ENCODE measurements around the gene DRC3. TPM values are rescaled to one million over a fixed set of nuclear protein-coding genes. Genes with fewer than 3 reads are reported as not detected.

Gene DRC3
- total and polyA plus RNA-seq, 10 of the 15 experiments (the other 5 are each of a cell fraction or from before 2014, with no cell fraction given) = 0.18 to 2.3 (median 0.60) TPM; not detected in 3

- TF ChIP-seq SPI1 (IDR thresholded peaks at IDR 0.05; ENCODE audit: borderline replicate concordance, insufficient read depth, low read depth, low read length) = no peak
- TF ChIP-seq ZNF274 (IDR thresholded peaks at IDR 0.05; ENCODE audit: insufficient read depth, insufficient read length) = no peak
- no peak for TF ChIP-seq CEBPB (IDR thresholded peaks at IDR 0.05; ENCODE audit: borderline replicate concordance in 1 of 2, low read depth in 2 of 2, low read length in 2 of 2)
- TF ChIP-seq CREM (IDR thresholded peaks at IDR 0.05; ENCODE audit: low read depth) = no peak
Measured at GRCh38 chr17:17983776-17984175, 11.1 kb downstream of the DRC3 start (continued).

- Histone ChIP-seq H3K4me2 (ENCODE audit: control insufficient read depth, insufficient read depth) (no peak overlapping the region), H2AFZ (ENCODE audit: control insufficient read depth, low read depth, low read length) (peak overlapping the region; percentile 47; the same call in 1 of the 2 replicates), H3K9me3 (replicated peaks; ENCODE audit: control insufficient read depth, insufficient read depth, low read length) (no peaks in the 10 kb centered on the region), H3K9ac (ENCODE audit: control insufficient read depth, insufficient read depth, low read length) (no peak overlapping the region), H3K4me1 (ENCODE audit: control insufficient read depth, insufficient read depth, low read length) (no peaks in the 10 kb centered on the region; the same call in 1 of the 2 replicates), H3K79me2 (ENCODE audit: control insufficient read depth, insufficient read depth, low read length) (no peaks in the 10 kb centered on the region), H3K27ac (ENCODE audit: control insufficient read depth, insufficient read depth) (no peak overlapping the region), H3K36me3 (ENCODE audit: control insufficient read depth in 2 of 2, insufficient read depth in 2 of 2, low read length in 1 of 2) (no peaks in the 10 kb centered on the region), H3K4me3 (no peak overlapping the region), H3K27me3 (replicated peaks in 1 of 2; ENCODE audit: control insufficient read depth in 2 of 2, insufficient read depth in 2 of 2, low read length in 1 of 2) (no peaks in the 10 kb centered on the region; a peak in 1 of 4 replicates), H4K20me1 (ENCODE audit: control insufficient read depth, insufficient read depth) (no peaks in the 10 kb centered on the region)
- ChIA-PET SMC1A (ENCODE audit: uncharacterized antibody, unreplicated experiment) (interaction anchor here (0.6 to 3.4 kb wide), 15 partner anchors 10 to 51 kb away, joined by 3 to 21 read pairs (median 4); partner anchors contain the start of genes DRC3 and TOM1L2), POLR2A (interaction anchor here (1.5 to 1.6 kb wide), 2 partner anchors 13 to 19 kb away, joined by 4 to 6 read pairs; partner anchors contain the start of genes DRC3 and TOM1L2), CTCF (interaction anchor here (0.7 to 3.6 kb wide), 23 partner anchors 10 to 234 kb away, joined by 3 to 36 read pairs (median 5); partner anchors contain the start of genes DRC3 and TOM1L2), RAD21 (ENCODE audit: unreplicated experiment) (interaction anchor here (0.5 to 1.8 kb wide), 13 partner anchors 12 to 305 kb away, joined by 3 to 6 read pairs (median 3); partner anchors contain the start of genes DRC3 and TOM1L2)
- intact Hi-C loops (cut with micrococcal nuclease; ENCODE audit: unreplicated experiment) (loop anchor here (1.0 kb wide), 1 partner anchor 48 kb away; no protein-coding TSS in a partner anchor), in situ Hi-C loops (cut with MboI) (no loop called here)
- DNase-seq (ENCODE audit: low read depth, low spot score) = no peak
- no peak; the same call in 1 of the 3 replicates for ATAC-seq
- BruUV-seq (replicated peaks) = no TSS peak
- TF ChIP-seq EP300 (IDR thresholded peaks at IDR 0.05; ENCODE audit: borderline replicate concordance in 1 of 2, control insufficient read depth in 1 of 2, low read depth in 2 of 2, low read length in 2 of 2) (no peak), IRF4 (IDR thresholded peaks at IDR 0.05; ENCODE audit: low read depth, low read length) (no peak), SMAD5 (IDR thresholded peaks at IDR 0.05; ENCODE audit: low read depth) (no peak), SUPT20H (IDR thresholded peaks at IDR 0.05; ENCODE audit: borderline replicate concordance, control insufficient read depth, low read depth, low read length) (no peak), ESRRA (IDR thresholded peaks at IDR 0.05; ENCODE audit: low read length) (no peak), TAF1 (IDR thresholded peaks at IDR 0.05; ENCODE audit: borderline replicate concordance, low read depth, low read length) (no peak), BHLHE40 (IDR thresholded peaks at IDR 0.05; ENCODE audit: borderline replicate concordance in 1 of 2, low read depth in 2 of 2, low read length in 1 of 2) (no peak), RFX5 (IDR thresholded peaks at IDR 0.05; ENCODE audit: low read depth, low read length) (no peak), E4F1 (IDR thresholded peaks at IDR 0.05; ENCODE audit: borderline replicate concordance, partially characterized antibody) (no peak), NFYB (IDR thresholded peaks at IDR 0.05; ENCODE audit: insufficient read depth, low read depth, low read length) (no peak), EGR1 (IDR thresholded peaks at IDR 0.05; ENCODE audit: borderline replicate concordance in 1 of 2, low read depth in 2 of 2, low read length in 2 of 2) (no peak)
- FAIRE-seq = no peak
- WGBS (ENCODE audit: insufficient coverage, insufficient replicate concordance, low lambda C conversion rate, missing lambda C conversion rate) = 0% methylated on average over 2 of the region's 2 CpGs
Measured at GRCh38 chr17:17985153-17985552, 12.5 kb downstream of the DRC3 start.
